H1 (cell line): ENCODE measurements around the gene TAS2R30. TPM values are rescaled to one million over a fixed set of nuclear protein-coding genes. Genes with fewer than 3 reads are reported as not detected.

Experiments used
- CTCF ChIA-PET: fragments of 300-600 bp; sonication (Branson Sonifier 250); formaldehyde crosslinking; loops from one replicate; lab custom pipeline; 2021; ENCODE audit not compliant: partially characterized antibody; lab: Charles Lee
- POLR2A ChIA-PET: fragments of 300-600 bp; sonication (Branson Sonifier 250); formaldehyde crosslinking; loops from one replicate; lab custom pipeline; 2021; ENCODE audit warnings: inconsistent platforms; ENCODE audit not compliant: partially characterized antibody; lab: Charles Lee
- DNase-seq, 2 experiments: peaks; one replicate each; pipeline versions ENCODE4 v3.0.0 to v3.0.0-alpha.2; 2010 to 2022; ENCODE audit warnings: low spot score in 2 of 2, low read depth in 1 of 2, mixed read lengths in 1 of 2
- FAIRE-seq: peaks from 2 replicates; lab custom pipeline; 2011; peaks lifted over from hg19 to GRCh38; lab: Jason Lieb, UNC
- H2AFZ ChIP-seq: 2 replicates; pipeline ENCODE4 v1.8.1; 2012; ENCODE audit warnings: low read length, inconsistent platforms
- H2AK5ac ChIP-seq: 2 replicates; pipeline ENCODE4 v1.6.1; 2013; ENCODE audit warnings: low read depth, low read length
- H2BK120ac ChIP-seq: replicated peaks from 2 replicates; pipeline ENCODE3; 2013; ENCODE audit warnings: low read depth, low read length, inconsistent platforms
- H2BK12ac ChIP-seq: 2 replicates; pipeline ENCODE4 v1.6.1; 2013; ENCODE audit warnings: low read depth, low read length
- H2BK15ac ChIP-seq: 2 replicates; pipeline ENCODE4 v1.6.1; 2013; ENCODE audit warnings: low read length
- H2BK20ac ChIP-seq: 2 replicates; pipeline ENCODE4 v1.6.1; 2013; ENCODE audit warnings: low read length
- H2BK5ac ChIP-seq: 2 replicates; pipeline ENCODE4 v1.6.1; 2013; ENCODE audit warnings: low read depth, low read length
- H3K14ac ChIP-seq: 2 replicates; pipeline ENCODE4 v1.6.1; 2013; ENCODE audit warnings: inconsistent platforms; ENCODE audit not compliant: insufficient read length
- H3K18ac ChIP-seq: 2 replicates; pipeline ENCODE4 v1.6.1; 2013; ENCODE audit warnings: low read length; ENCODE audit errors: extremely low read depth
- H3K23ac ChIP-seq: 2 replicates; pipeline ENCODE4 v1.6.1; 2013; ENCODE audit warnings: inconsistent platforms; ENCODE audit not compliant: insufficient read length
- H3K23me2 ChIP-seq: 2 replicates; pipeline ENCODE4 v1.6.1; 2013; ENCODE audit warnings: low read depth, low read length
- H3K27ac ChIP-seq: 2 replicates; pipeline ENCODE4 v1.6.1; 2011; ENCODE audit warnings: low read depth, low read length, inconsistent platforms
- H3K27me3 ChIP-seq, 4 experiments: replicated peaks in 1 of 4; 1 replicate in 1 of 4; 2 replicates in 3 of 4; pipeline versions ENCODE4 v1.6.1 to v1.8.1; 2011 to 2013; ENCODE audit warnings: low read length in 3 of 4, mild to moderate bottlenecking in 3 of 4, inconsistent platforms in 2 of 4, mixed read lengths in 2 of 4, moderate library complexity in 1 of 4; ENCODE audit not compliant: control insufficient read depth in 3 of 4, insufficient read depth in 3 of 4; ENCODE audit errors: extremely low read depth in 1 of 4
- H3K36me3 ChIP-seq, 4 experiments: 2 replicates each; pipeline versions ENCODE4 v1.6.1 to v1.8.1; 2011 to 2013; ENCODE audit warnings: mild to moderate bottlenecking in 4 of 4, low read length in 3 of 4, moderate library complexity in 2 of 4, control low read depth in 1 of 4, inconsistent platforms in 1 of 4; ENCODE audit not compliant: insufficient read depth in 4 of 4, control insufficient read depth in 2 of 4
- H3K4ac ChIP-seq: replicated peaks from 2 replicates; pipeline ENCODE3; 2013; ENCODE audit warnings: low read length, low read depth, mixed read lengths, inconsistent platforms; ENCODE audit not compliant: insufficient read length
- H3K4me1 ChIP-seq, 4 experiments: replicated peaks in 1 of 4; 1 replicate in 1 of 4; 2 replicates in 3 of 4; pipeline versions ENCODE4 v1.6.1 to v1.8.1; 2011 to 2013; ENCODE audit warnings: low read length in 3 of 4, inconsistent platforms in 2 of 4, mixed read lengths in 1 of 4; ENCODE audit not compliant: insufficient read depth in 4 of 4, control insufficient read depth in 3 of 4
- H3K4me2 ChIP-seq, 2 experiments: 2 replicates each; pipeline versions ENCODE4 v1.6.1 to v1.8.1; 2011 to 2013; ENCODE audit warnings: low read depth in 2 of 2, low read length in 2 of 2, control low read depth in 1 of 2, inconsistent platforms in 1 of 2, mild to moderate bottlenecking in 1 of 2; ENCODE audit not compliant: insufficient read depth in 1 of 2
- H3K4me3 ChIP-seq, 4 experiments: fragments of 200-600, 300-600 bp in 1 of 4; sonication (generic), shearing (Covaris generic), sonication (Bioruptor Twin) in 1 of 4; 2 replicates each; pipeline versions ENCODE4 v1.5.1 to v1.8.1; 2011 to 2016; ENCODE audit warnings: low read length in 4 of 4, low read depth in 3 of 4, control low read depth in 2 of 4, inconsistent platforms in 2 of 4, mild to moderate bottlenecking in 2 of 4, mixed read lengths in 1 of 4, moderate library complexity in 1 of 4; ENCODE audit not compliant: insufficient read depth in 2 of 4; ENCODE audit errors: extremely low read depth in 1 of 4
- H3K56ac ChIP-seq: replicated peaks from 2 replicates; pipeline ENCODE3; 2013; ENCODE audit warnings: low read depth, mild to moderate bottlenecking, mixed read lengths, low read length, inconsistent platforms; ENCODE audit not compliant: insufficient read length
- H3K79me1 ChIP-seq: 2 replicates; pipeline ENCODE4 v1.6.1; 2013; ENCODE audit warnings: low read depth, low read length, control low read depth
- H3K79me2 ChIP-seq, 2 experiments: 2 replicates each; pipeline versions ENCODE4 v1.6.1 to v1.8.1; 2012 to 2013; ENCODE audit warnings: low read length in 2 of 2, mild to moderate bottlenecking in 2 of 2, inconsistent platforms in 1 of 2; ENCODE audit not compliant: insufficient read depth in 2 of 2, control insufficient read depth in 1 of 2
- H3K9ac ChIP-seq, 4 experiments: replicated peaks in 1 of 4; 1 replicate in 1 of 4; 2 replicates in 3 of 4; pipeline versions ENCODE4 v1.6.1 to v1.8.1; 2011 to 2013; ENCODE audit warnings: low read depth in 3 of 4, low read length in 3 of 4, control low read depth in 2 of 4, mild to moderate bottlenecking in 2 of 4, moderate library complexity in 2 of 4, inconsistent platforms in 1 of 4; ENCODE audit errors: extremely low read depth in 1 of 4
- H3K9me3 ChIP-seq, 2 experiments: 2 replicates each; pipeline versions ENCODE4 v1.6.1 to v1.8.1; 2012 to 2013; ENCODE audit warnings: mild to moderate bottlenecking in 2 of 2, moderate library complexity in 2 of 2, control low read depth in 1 of 2, inconsistent platforms in 1 of 2, low read depth in 1 of 2, low read length in 1 of 2, mixed read lengths in 1 of 2; ENCODE audit not compliant: insufficient read depth in 2 of 2
- H4K20me1 ChIP-seq, 2 experiments: replicated peaks in 1 of 2; 2 replicates each; pipeline versions ENCODE3 to v1.8.1; 2011 to 2013; ENCODE audit warnings: inconsistent platforms in 2 of 2, low read length in 2 of 2, mild to moderate bottlenecking in 1 of 2; ENCODE audit not compliant: insufficient read depth in 2 of 2, control insufficient read depth in 1 of 2
- H4K5ac ChIP-seq: 2 replicates; pipeline ENCODE4 v1.6.1; 2013; ENCODE audit warnings: low read length, low read depth, mixed read lengths, inconsistent platforms; ENCODE audit not compliant: insufficient read length
- H4K8ac ChIP-seq: 2 replicates; pipeline ENCODE4 v1.8.0; 2013; ENCODE audit warnings: mild to moderate bottlenecking, moderate library complexity, low read length, inconsistent platforms; ENCODE audit not compliant: insufficient read depth; ENCODE audit errors: extremely low read depth
- H4K91ac ChIP-seq: replicated peaks from 2 replicates; pipeline ENCODE3; 2013; ENCODE audit warnings: low read length, mixed read lengths, inconsistent platforms; ENCODE audit not compliant: insufficient read length
- ASH2L ChIP-seq: fragments of 200-600, 300-600 bp; sonication (generic); IDR thresholded peaks from one replicate; pipeline ENCODE4 v1.7.1; 2017; ENCODE audit warnings: low read length
- ATF2 ChIP-seq: IDR thresholded peaks from 2 replicates; pipeline ENCODE4 v1.6.1; 2012; ENCODE audit warnings: low read length, inconsistent platforms
- HDAC2 ChIP-seq, 2 experiments: fragments of 300-600 bp in 1 of 2; sonication (generic) in 1 of 2; IDR thresholded peaks; 2 replicates each; pipeline ENCODE4 v1.6.1; 2011 to 2012; ENCODE audit warnings: low read depth in 2 of 2, low read length in 2 of 2, mild to moderate bottlenecking in 2 of 2, moderate library complexity in 2 of 2, borderline replicate concordance in 1 of 2, inconsistent platforms in 1 of 2
- KDM5A ChIP-seq: fragments of 200-600 bp; IDR thresholded peaks from 2 replicates; pipeline ENCODE4 v1.7.1; 2012; ENCODE audit warnings: mild to moderate bottlenecking, low read length, inconsistent platforms, mixed read lengths
- NANOG ChIP-seq: IDR thresholded peaks from 2 replicates; pipeline ENCODE4 v1.6.1; 2011; ENCODE audit warnings: low read length, low read depth, mild to moderate bottlenecking, inconsistent platforms; ENCODE audit not compliant: insufficient read depth, poor library complexity, severe bottlenecking
- POLR2A ChIP-seq, 2 experiments: IDR thresholded peaks; 1 replicate in 1 of 2; 2 replicates in 1 of 2; pipeline ENCODE4 v1.6.1; 2011; ENCODE audit warnings: low read depth in 2 of 2, low read length in 2 of 2, mild to moderate bottlenecking in 2 of 2; ENCODE audit errors: control extremely low read depth in 1 of 2
- POLR2AphosphoS5 ChIP-seq: IDR thresholded peaks from 2 replicates; pipeline ENCODE4 v1.6.1; 2011; ENCODE audit warnings: low read depth, low read length
- SIN3A ChIP-seq, 2 experiments: IDR thresholded peaks in 1 of 2; conservative IDR thresholded peaks in 1 of 2; 2 replicates each; pipeline ENCODE4 v1.6.1; 2011 to 2012; ENCODE audit warnings: low read length in 2 of 2, improper control_type of control experiment in 1 of 2, low read depth in 1 of 2, mild to moderate bottlenecking in 1 of 2
- SRF ChIP-seq: IDR thresholded peaks from 2 replicates; pipeline ENCODE4 v1.6.1; 2011; ENCODE audit warnings: mild to moderate bottlenecking, low read depth, low read length, moderate library complexity
- TEAD4 ChIP-seq: IDR thresholded peaks from 2 replicates; pipeline ENCODE4 v1.6.1; 2012; ENCODE audit warnings: low read depth, low read length, inconsistent platforms, mixed read lengths
- WGBS, 2 experiments: shearing (Covaris generic) in 1 of 2; methylation state at CpG; one replicate each; pipeline versions ENCODE4 v1.1.6 to v1.1.7; 2013 to 2015; ENCODE audit warnings: low lambda C conversion rate in 2 of 2, mixed read lengths in 2 of 2, inconsistent platforms in 1 of 2, low coverage in 1 of 2, missing lambda C conversion rate in 1 of 2; ENCODE audit not compliant: insufficient replicate concordance in 2 of 2, insufficient coverage in 1 of 2, insufficient read length in 1 of 2; ENCODE audit errors: extremely low coverage in 1 of 2, missing lambda C conversion rate in 1 of 2; 5-methylcytosine and 5-hydroxymethylcytosine counted together
- polyA plus RNA-seq, 7 experiments: library from polyadenylated mRNA; depleted of rRNA in 3 of 7; stranded (reverse) in 5 of 7; unstranded in 2 of 7; fragments of >200 nt in 5 of 7; fragments of 200-250 nt in 2 of 7; gene quantifications; 1 replicate in 5 of 7; 2 replicates in 1 of 7; 4 replicates in 1 of 7; pipeline versions ENCODE4 v1.2.1 to v1.2.3, GENCODE V29; 2011 to 2013; ENCODE audit warnings: missing spikeins in 2 of 7, mixed read lengths in 2 of 7
- total RNA-seq: library from RNA; stranded (reverse); fragmentation: NEBNext Ultra II Directional; extraction: Animal tissue kit (Norgen Biotek cat#: 25700); gene quantifications from 2 replicates; pipeline ENCODE4 v1.2.1, GENCODE V29; 2021

TAS2R30 gene
- total and polyA plus RNA-seq, 2 of the 8 experiments (the other 6 are each of a cell fraction or from before 2014, with no cell fraction given) = 0.33 to 1.0 TPM

GRCh38 chr12:11150832-11151231 is 16.4 kb upstream of the TAS2R30 start:
- H2BK5ac ChIP-seq = no peak overlapping the region
- DNase-seq (no peak), FAIRE-seq (no peak)
- 79% methylated on average over 1 of the region's 1 CpG; no CpG with 5 or more reads in 1 of the 2 experiments for WGBS, 2 experiments
- H4K5ac ChIP-seq = no peak overlapping the region
- no peaks in the 10 kb centered on the region for H3K9me3 ChIP-seq
- ChIA-PET POLR2A (interaction anchor here (0.9 kb wide), 1 partner anchor 21 kb away, joined by 3 read pairs; no protein-coding TSS in a partner anchor), CTCF (no interaction called here)
- H3K4me2 ChIP-seq = no peak overlapping the region
- no peaks in the 10 kb centered on the region; the same call in 1 of the 2 replicates for H3K79me1 ChIP-seq
- no peak overlapping the region for H3K4me3 ChIP-seq
- no peaks in the 10 kb centered on the region for H3K23me2 ChIP-seq
- peaks cover 0 to 66% of the 10 kb centered on the region in 2 experiments; a peak in 2 of 4 replicates for H3K79me2 ChIP-seq
- H2AK5ac ChIP-seq = no peak overlapping the region
- no peak overlapping the region for H2AFZ ChIP-seq
- no peak overlapping the region for H3K18ac ChIP-seq
- H4K8ac ChIP-seq = no peak overlapping the region
- H3K4me1 ChIP-seq = peaks cover 0 to 2% (median 0%) of the 10 kb centered on the region in 4 experiments; a peak in 1 of 7 replicates
- no peak overlapping the region for H3K27ac ChIP-seq
- H3K23ac ChIP-seq = no peak overlapping the region
- TF ChIP-seq SIN3A (conservative IDR thresholded peaks at IDR 0.05 in 1 of 2, IDR thresholded peaks at IDR 0.05 in 1 of 2; ENCODE audit: low read depth in 1 of 2, low read length in 2 of 2) (no peak), ATF2 (no peak), NANOG (no peak), HDAC2 (IDR thresholded peaks at IDR 0.05; ENCODE audit: borderline replicate concordance in 1 of 2, low read depth in 2 of 2, low read length in 2 of 2) (no peak), SRF (no peak), KDM5A (no peak), POLR2A (IDR thresholded peaks at IDR 0.05; ENCODE audit: control extremely low read depth in 1 of 2, low read depth in 2 of 2, low read length in 2 of 2) (no peak), POLR2AphosphoS5 (no peak), ASH2L (no peak), TEAD4 (no peak)
- H3K27me3 ChIP-seq = no peaks in the 10 kb centered on the region
- H3K36me3 ChIP-seq = peaks cover 0 to 5% (median 2%) of the 10 kb centered on the region in 4 experiments; a peak in 3 of 8 replicates
- H4K91ac ChIP-seq = no peak overlapping the region
- H3K56ac ChIP-seq = no peak overlapping the region
- no peak overlapping the region for H3K4ac ChIP-seq
- H2BK20ac ChIP-seq = no peak overlapping the region
- no peak overlapping the region for H2BK120ac ChIP-seq
- H2BK15ac ChIP-seq = no peak overlapping the region
- no peaks in the 10 kb centered on the region for H4K20me1 ChIP-seq
- H2BK12ac ChIP-seq = no peak overlapping the region
- H3K14ac ChIP-seq = no peak overlapping the region
- H3K9ac ChIP-seq = no peak overlapping the region
